PC-3 (cell line): ENCODE measurements around the gene RBBP8NL. TPM values are rescaled to one million over a fixed set of nuclear protein-coding genes. Genes with fewer than 3 reads are reported as not detected.

Source experiments
- ATAC-seq: fragments of 200-7000 bp; cut with Tn5 transposase; 2 replicates; pipeline ENCODE4 v1.9.1; 2020; ENCODE audit warnings: mild to moderate bottlenecking, moderate library complexity
- BruUV-seq: library from RNA; stranded (reverse); fragments of 400-500 nt; replicated peaks from 2 replicates; lab custom pipeline; 2021; lab: Mats Ljungman, UMichigan
- CTCF ChIA-PET: fragments of 300-600 bp; sonication (Branson Sonifier 250); formaldehyde crosslinking; loops from one replicate; lab custom pipeline; 2022; ENCODE audit warnings: antibody characterized with exemption; lab: Charles Lee
- POLR2A ChIA-PET: fragments of 300-600 bp; sonication (Branson Sonifier 250); formaldehyde crosslinking; loops from one replicate; lab custom pipeline; 2022; ENCODE audit warnings: antibody characterized with exemption; ENCODE audit not compliant: unreplicated experiment; lab: Charles Lee
- DNase-seq: peaks from one replicate; pipeline ENCODE4 v3.0.0-alpha.2; 2015
- H2AFZ ChIP-seq: fragments of 300-600 bp; sonication (generic); 2 replicates; pipeline ENCODE4 v1.6.0; 2016; ENCODE audit warnings: antibody characterized with exemption, low read length
- H3F3A ChIP-seq: fragments of 300-600 bp; sonication (generic); one replicate; pipeline ENCODE4 v1.6.0; 2017; ENCODE audit warnings: antibody characterized with exemption, low read length, control low read depth, mild to moderate bottlenecking; ENCODE audit not compliant: unreplicated experiment
- H3K27ac ChIP-seq: fragments of 300-600 bp; sonication (generic); 2 replicates; pipeline ENCODE4 v1.5.1; 2016; ENCODE audit warnings: mild to moderate bottlenecking, low read length
- H3K27me3 ChIP-seq: fragments of 300-600 bp; sonication (generic); 2 replicates; pipeline ENCODE4 v1.6.1; 2016; ENCODE audit warnings: low read length, mixed read lengths
- H3K36me3 ChIP-seq: fragments of 300-600 bp; sonication (generic); 2 replicates; pipeline ENCODE4 v1.6.1; 2016; ENCODE audit warnings: low read depth, mixed run types, low read length, mixed read lengths
- H3K4me1 ChIP-seq: fragments of 300-600 bp; sonication (generic); 2 replicates; pipeline ENCODE4 v1.5.1; 2016; ENCODE audit warnings: low read length; ENCODE audit not compliant: insufficient read depth
- H3K4me2 ChIP-seq: fragments of 300-600 bp; sonication (generic); 2 replicates; pipeline ENCODE4 v1.6.0; 2016; ENCODE audit warnings: low read length
- H3K4me3 ChIP-seq: fragments of 300-600 bp; sonication (generic); 2 replicates; pipeline ENCODE4 v1.5.1; 2016; ENCODE audit warnings: mild to moderate bottlenecking, low read length, mixed read lengths
- H3K79me2 ChIP-seq: fragments of 300-600 bp; sonication (generic); 2 replicates; pipeline ENCODE4 v1.6.1; 2017; ENCODE audit warnings: low read length, mixed read lengths
- H3K9ac ChIP-seq: fragments of 300-600 bp; sonication (generic); 2 replicates; pipeline ENCODE4 v1.6.0; 2016; ENCODE audit warnings: mild to moderate bottlenecking, low read length
- H3K9me2 ChIP-seq: fragments of 300-600 bp; sonication (generic); replicated peaks from 2 replicates; pipeline ENCODE4 v1.6.1; 2016; ENCODE audit warnings: mixed run types, low read length, mixed read lengths
- H3K9me3 ChIP-seq: fragments of 300-600 bp; sonication (generic); 2 replicates; pipeline ENCODE4 v1.6.1; 2016; ENCODE audit warnings: low read length, mixed read lengths
- H4K20me1 ChIP-seq: fragments of 300-600 bp; sonication (generic); 2 replicates; pipeline ENCODE4 v1.6.1; 2016; ENCODE audit warnings: low read length, mixed read lengths
- EZH2 ChIP-seq: fragments of 300-600 bp; sonication (generic); IDR thresholded peaks from one replicate; pipeline ENCODE4 v1.6.1; 2017; ENCODE audit warnings: antibody characterized with exemption, mild to moderate bottlenecking, low read length; ENCODE audit not compliant: unreplicated experiment
- EZH2phosphoT487 ChIP-seq: fragments of 300-600 bp; sonication (generic); IDR thresholded peaks from 2 replicates; pipeline ENCODE4 v1.6.1; 2018; ENCODE audit warnings: mild to moderate bottlenecking, antibody characterized with exemption, low read length, borderline replicate concordance
- intact Hi-C: fragments of 100-400 bp; cut with micrococcal nuclease; formaldehyde crosslinking; loops from 2 replicates; pipeline ENCODE4 v1.9.0; 2023
- total RNA-seq: library from RNA; depleted of rRNA; stranded (reverse); fragments of >200 nt; gene quantifications from 2 replicates; pipeline ENCODE4 v1.2.3, GENCODE V29; 2014
- TF ChIP-seq, protein P1 (sequence below): fragments of 300-600 bp; sonication (generic); conservative IDR thresholded peaks from 2 replicates; pipeline ENCODE4 v1.5.1; 2017; ENCODE audit warnings: antibody characterized with exemption, low read depth, mild to moderate bottlenecking, low read length

The RBBP8NL gene
- total RNA-seq, 1 experiment from 2014 or later, result 9.4 TPM

DNA sequence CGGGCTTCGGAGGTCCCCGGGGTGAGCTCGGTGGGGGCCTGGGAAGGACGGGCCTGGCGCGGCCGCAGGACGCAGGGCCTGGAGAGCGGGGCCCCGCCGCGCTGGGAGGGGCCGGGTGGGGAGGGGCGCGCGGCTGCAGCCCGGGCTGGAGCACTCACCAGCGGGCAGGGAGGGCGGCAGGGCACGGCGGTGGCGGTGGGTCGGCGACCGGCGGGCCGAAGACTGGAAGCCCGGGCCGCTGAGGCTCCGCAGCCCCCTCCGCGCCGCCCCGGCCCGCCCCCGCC, 48.4 kb upstream of the RBBP8NL start, which contains the start of gene GATA5:
Gene GATA5 (minus strand): TSS at position 224 of the 284 bp plus-strand sequence. CDS start 474 bp downstream, outside the sequence.
- Histone ChIP-seq H3K9ac (no peak within 1 kb of the TSS), H3K9me2 (no peaks in the 10 kb centered on the region), H3K36me3 (no peaks in the 10 kb centered on the region), H3K27ac (no peak within 1 kb of the TSS), H3K79me2 (no peaks in the 10 kb centered on the region), H3K27me3 (peaks cover 39% of the 10 kb centered on the region), H3K4me2 (peak within 1 kb of the TSS; percentile 56), H3F3A (no peaks in the 10 kb centered on the region), H4K20me1 (no peaks in the 10 kb centered on the region), H3K4me3 (peak within 1 kb of the TSS; percentile 23; the same call in 1 of the 2 replicates), H3K9me3 (no peaks in the 10 kb centered on the region), H3K4me1 (no peaks in the 10 kb centered on the region), H2AFZ (no peak within 1 kb of the TSS)
- no peak for TF ChIP-seq EZH2
- TF ChIP-seq, protein P1, sequence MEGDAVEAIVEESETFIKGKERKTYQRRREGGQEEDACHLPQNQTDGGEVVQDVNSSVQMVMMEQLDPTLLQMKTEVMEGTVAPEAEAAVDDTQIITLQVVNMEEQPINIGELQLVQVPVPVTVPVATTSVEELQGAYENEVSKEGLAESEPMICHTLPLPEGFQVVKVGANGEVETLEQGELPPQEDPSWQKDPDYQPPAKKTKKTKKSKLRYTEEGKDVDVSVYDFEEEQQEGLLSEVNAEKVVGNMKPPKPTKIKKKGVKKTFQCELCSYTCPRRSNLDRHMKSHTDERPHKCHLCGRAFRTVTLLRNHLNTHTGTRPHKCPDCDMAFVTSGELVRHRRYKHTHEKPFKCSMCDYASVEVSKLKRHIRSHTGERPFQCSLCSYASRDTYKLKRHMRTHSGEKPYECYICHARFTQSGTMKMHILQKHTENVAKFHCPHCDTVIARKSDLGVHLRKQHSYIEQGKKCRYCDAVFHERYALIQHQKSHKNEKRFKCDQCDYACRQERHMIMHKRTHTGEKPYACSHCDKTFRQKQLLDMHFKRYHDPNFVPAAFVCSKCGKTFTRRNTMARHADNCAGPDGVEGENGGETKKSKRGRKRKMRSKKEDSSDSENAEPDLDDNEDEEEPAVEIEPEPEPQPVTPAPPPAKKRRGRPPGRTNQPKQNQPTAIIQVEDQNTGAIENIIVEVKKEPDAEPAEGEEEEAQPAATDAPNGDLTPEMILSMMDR, result no peak
- TF ChIP-seq EZH2phosphoT487, result no peak
- BruUV-seq, result no TSS peak
- POLR2A ChIA-PET, result no interaction called here
- intact Hi-C loops, result no loop called here
- no peak for DNase-seq
- CTCF ChIA-PET, result no interaction called here
- ATAC-seq, result peak; percentile 14; the same call in 1 of the 2 replicates

DNA sequence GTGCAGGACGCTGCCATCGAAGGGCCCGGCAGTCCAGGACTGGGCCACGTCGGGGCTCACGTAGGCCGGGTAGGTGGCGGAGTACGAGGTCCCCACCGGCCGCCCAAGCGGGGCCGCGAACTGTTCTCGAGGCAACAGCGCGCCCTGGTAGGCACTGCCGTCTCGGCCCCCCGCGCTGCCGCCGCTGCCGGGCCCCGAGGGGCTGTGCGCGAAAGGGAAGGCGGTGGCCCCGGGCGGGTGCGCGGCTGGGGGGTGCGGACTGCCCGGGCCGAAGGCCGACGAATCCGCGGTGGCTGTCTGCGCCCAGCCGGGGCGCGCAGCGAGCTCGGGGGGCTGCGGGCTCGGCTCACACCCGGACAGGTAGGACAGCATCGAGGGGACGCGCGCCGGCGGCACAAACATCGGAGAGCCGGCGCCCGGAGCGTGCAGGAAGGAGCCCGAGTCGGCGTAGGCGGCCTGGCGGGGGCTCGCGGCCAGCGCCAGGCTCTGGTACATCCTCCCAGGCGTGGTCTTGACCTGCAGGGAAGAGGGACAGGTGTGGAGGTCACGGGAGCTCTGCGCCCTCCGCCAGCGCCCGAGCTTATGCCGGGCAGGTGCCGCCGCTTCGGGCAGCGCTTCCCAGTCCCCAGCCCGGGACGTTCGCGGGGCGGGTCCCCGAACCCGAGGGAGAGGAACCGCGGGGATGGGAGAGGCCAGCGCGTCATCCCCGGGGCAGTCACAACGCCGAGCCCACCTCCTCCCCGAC, 47.9 kb upstream of the RBBP8NL start:
- TF ChIP-seq EZH2 (no peak), EZH2phosphoT487 (0 out of 2 replicates have a peak, but pooled peaks have one; percentile 42)
- TF ChIP-seq, protein P1, result no peak
- no peaks in the 10 kb centered on the region for H3K36me3 ChIP-seq
- H3K79me2 ChIP-seq, result no peaks in the 10 kb centered on the region
- no peaks in the 10 kb centered on the region for H3F3A ChIP-seq
- peak overlapping the region; percentile 56 for H3K4me2 ChIP-seq
- H3K27me3 ChIP-seq, result peaks cover 44% of the 10 kb centered on the region
- POLR2A ChIA-PET, result no interaction called here
- no peak overlapping the region for H3K9ac ChIP-seq
- no peak overlapping the region for H2AFZ ChIP-seq
- intact Hi-C loops, result no loop called here
- H4K20me1 ChIP-seq, result no peaks in the 10 kb centered on the region
- no peaks in the 10 kb centered on the region for H3K9me2 ChIP-seq
- BruUV-seq, result no TSS peak
- H3K27ac ChIP-seq, result no peak overlapping the region
- ATAC-seq (no peak), DNase-seq (no peak)
- H3K9me3 ChIP-seq, result no peaks in the 10 kb centered on the region
- H3K4me1 ChIP-seq, result no peaks in the 10 kb centered on the region
- CTCF ChIA-PET, result no interaction called here
- peak overlapping the region; percentile 23; the same call in 1 of the 2 replicates for H3K4me3 ChIP-seq

DNA sequence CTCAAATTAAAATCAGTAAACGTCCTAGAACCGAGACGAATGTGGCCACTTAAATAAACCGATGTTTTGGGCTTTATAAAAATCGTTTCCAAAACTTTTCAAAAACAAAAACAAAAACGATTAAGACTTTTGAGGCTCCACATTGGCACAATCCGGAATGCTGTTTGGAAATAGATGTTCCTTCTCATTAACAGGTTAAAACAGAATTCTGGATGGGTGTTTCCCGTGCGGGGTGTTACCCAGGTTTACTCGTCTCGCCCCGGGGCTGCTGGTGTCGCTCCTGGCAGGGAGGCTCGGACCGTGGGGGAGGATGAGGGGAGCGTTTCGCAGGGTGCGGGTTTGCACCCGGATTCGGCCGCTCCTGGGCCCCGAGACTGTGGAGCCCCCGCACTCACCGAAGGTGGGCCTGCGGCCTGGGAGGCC, 47.3 kb upstream of the RBBP8NL start:
- Histone ChIP-seq H3K79me2 (no peaks in the 10 kb centered on the region), H3K27me3 (peaks cover 50% of the 10 kb centered on the region), H3K4me1 (no peaks in the 10 kb centered on the region), H3K27ac (no peak overlapping the region), H3K9ac (no peak overlapping the region), H4K20me1 (no peaks in the 10 kb centered on the region), H3K36me3 (no peaks in the 10 kb centered on the region), H3K9me2 (no peaks in the 10 kb centered on the region), H3K4me2 (no peak overlapping the region), H2AFZ (no peak overlapping the region), H3K4me3 (no peak overlapping the region), H3K9me3 (no peaks in the 10 kb centered on the region), H3F3A (no peaks in the 10 kb centered on the region)
- ATAC-seq (no peak), DNase-seq (no peak)
- intact Hi-C loops, result no loop called here
- no peak for TF ChIP-seq EZH2
- TF ChIP-seq EZH2phosphoT487, result no peak
- TF ChIP-seq, protein P1, result no peak
- CTCF ChIA-PET, result no interaction called here
- POLR2A ChIA-PET, result no interaction called here
- BruUV-seq, result no TSS peak
